ENCODE measurements around the gene SGSH.

Gene SGSH

DNA sequence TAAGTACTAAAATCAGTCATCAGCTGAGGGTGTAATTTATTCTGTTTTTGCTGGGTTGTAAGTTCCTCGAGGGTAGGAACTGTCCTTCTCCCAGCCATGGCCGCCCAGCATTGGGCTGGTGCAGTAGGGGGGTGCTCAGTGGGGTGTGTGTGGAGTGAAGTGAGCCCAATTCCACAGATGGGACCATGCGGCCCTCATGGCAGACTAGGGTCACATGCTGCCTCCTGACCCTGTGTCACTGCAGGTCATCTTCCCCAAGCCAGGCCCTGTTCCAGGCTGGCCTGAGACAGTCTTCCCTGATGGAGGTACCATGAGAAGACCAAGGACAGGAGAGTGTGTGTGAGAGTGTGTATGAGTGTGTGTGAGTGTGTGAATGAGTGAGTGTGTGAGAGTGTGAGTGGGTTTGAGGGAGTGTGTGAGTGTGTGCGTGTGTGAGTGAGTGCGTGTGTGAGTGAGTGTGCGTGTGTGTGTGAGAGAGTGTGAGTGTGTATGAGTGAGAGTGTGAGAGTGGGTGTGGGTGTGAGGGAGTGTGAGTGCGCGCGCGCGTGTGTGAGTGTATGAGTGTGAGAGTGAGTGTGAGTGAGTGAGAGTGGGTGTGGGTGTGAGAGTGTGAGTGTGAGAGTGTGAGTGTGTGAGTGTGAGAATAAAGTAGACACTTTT lies 3.8 kb upstream of the SGSH start:
- DNase-seq, result no peak

DNA sequence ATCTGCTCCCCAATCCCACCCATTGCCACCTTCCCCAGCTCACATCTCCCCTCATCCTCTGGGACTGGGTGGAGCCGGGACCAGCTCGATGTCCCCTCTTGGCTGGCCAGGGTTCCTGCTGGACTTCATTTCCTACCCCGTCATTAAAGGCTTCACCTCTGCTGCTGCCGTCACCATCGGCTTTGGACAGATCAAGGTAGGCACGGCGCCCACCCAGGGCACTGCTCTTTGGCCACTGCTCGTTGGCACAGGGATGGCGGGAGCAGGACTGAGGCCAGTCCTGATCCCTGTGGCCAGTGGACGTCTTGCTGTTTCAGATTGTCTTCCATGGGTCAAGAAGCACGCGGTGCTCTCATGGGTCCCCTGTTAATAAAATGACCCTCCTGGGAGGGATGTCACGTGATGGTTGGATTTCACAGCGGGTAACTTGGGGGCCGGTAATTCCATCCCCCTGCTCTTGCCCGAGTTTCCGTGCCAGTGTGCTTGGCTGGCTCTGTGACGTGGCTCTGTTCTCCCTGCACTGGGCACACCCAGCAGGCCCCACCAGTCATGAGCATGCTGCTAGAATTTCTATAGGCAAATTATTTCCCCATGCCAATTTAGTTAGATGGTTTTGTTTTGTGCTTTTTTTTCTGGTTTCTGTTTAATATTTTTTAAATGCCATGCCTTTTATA lies 3.1 kb upstream of the SGSH start:
- DNase-seq, result no peak

GRCh38 chr17:80222376-80223141 lies 2.4 kb upstream of the SGSH start:
- DNase-seq, result no peak

DNA sequence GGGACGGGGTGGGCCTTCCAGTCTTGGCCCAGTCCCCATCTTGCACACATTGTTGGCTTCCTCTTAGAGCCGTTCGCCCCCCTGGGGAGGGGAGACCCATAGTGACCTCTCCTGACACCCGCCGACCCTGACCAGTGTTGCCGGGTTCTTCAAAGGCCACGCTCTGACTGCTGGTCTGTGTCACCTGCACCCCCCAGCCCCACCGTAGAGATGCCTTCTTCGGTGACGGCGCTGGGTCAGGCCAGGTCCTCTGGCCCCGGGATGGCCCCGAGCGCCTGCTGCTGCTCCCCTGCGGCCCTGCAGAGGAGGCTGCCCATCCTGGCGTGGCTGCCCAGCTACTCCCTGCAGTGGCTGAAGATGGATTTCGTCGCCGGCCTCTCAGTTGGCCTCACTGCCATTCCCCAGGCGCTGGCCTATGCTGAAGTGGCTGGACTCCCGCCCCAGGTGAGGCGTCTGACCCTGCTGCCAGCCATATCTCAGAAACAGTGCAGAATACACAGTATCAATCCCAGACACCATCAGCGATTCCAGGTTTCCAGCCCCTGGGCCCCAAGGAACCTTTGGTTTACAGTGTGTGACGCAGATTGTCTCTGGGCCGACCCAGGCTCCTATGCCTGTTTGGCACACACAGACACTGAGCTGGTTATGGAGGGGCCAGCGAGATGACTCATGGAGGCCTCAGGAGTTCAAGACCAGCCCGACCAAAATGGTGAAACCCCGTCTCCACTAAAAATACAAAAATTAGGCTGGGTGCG lies 1.4 kb upstream of the SGSH start:
- no peak for DNase-seq

DNA sequence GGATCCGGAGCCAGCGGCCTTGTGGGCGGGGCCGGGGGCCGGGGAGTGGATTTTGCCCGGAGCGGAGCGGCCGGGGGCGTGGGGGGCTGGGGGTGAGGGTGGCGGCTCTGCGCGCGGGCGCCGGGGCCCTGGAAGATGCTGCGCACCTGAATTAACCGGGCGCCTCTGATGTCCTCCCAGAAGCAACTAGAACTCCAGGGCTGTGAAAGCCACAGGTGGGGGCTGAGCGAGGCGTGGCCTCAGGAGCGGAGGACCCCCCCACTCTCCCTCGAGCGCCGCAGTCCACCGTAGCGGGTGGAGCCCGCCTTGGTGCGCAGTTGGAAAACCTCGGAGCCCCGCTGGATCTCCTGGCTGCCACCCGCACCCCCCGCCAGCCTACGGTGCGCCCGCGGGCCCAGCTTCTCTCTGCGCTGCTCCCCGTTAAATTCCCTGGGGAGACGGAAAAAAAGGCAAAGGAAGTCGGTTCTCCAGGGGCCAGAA lies 643 bp upstream of the SGSH start:
- DNase-seq, result no peak

DNA sequence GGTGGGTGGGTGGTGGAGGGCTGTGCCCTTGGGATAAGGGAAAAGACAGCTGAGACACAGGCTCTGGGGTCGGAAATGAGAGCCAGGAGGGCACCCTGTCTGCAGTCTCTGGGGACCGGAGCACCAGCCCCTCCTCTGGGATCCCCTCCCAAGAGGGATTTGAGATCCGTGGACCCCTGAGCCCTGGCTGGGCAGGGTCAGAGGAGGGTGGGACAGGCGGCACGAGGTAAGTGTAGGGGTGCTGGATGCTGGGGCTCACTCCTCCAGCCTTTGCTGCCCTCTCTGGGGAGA lies 425 bp downstream of the SGSH start:
- DNase-seq, result no peak

GRCh38 chr17:80219013-80219762 lies 945 bp downstream of the SGSH start:
- peak in 1 of 2 experiments; percentile 34 for DNase-seq

- no peak for DNase-seq
Observed at GRCh38 chr17:80218391-80218790, 1.7 kb downstream of the SGSH start.

DNA sequence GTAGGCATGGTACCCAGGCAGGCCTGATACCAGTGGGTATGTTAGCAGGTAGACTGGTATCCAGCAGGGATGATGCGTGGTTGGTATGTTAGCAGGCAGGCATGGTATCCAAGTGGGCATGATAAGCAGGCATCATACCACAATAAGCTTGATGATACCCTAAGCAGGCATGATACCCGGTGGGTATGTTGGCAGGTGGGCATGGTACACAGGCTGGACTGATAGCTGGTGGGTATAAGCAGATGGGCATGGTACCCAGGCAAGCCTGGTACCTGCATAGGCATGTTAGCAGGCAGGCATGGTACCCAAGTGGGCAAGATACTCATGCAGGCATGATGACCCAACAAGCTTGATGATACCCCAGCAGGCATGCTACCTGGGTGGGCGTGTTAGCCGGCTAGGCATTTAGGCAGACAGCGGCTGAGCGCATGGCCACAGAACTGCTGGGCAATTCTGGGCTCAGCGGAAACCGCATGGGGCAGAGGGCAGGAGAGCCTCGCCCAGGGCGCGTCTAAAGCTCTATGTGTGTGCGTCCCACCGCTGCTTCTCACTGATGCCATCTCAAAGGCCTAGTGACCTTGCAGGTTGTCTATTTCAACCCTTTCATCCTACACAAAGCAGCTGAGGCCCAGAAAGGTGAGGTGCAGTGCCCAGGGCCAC lies 2.3 kb downstream of the SGSH start:
- DNase-seq, result no peak

GRCh38 chr17:80216473-80217456 lies 3.4 kb downstream of the SGSH start:
- DNase-seq, result no peak

DNA sequence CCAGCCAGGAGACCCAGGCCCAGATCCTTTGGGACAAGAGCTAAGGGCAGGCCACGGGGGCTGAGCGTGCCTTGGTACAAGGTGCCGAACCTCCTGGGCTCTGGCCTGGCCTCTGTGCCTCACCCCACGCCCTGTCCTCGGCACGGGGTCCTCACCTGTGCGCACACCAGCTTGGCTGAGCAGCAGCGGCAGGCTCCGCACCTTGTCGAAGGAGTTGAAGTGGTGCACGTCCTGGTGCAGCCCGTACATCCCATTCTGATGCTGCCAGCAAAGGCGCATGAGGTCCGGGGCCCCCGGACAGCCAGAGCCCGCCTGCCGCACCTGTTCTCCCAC lies 5.3 kb downstream of the SGSH start:
- no peak for DNase-seq

- DNase-seq, result no peak
Observed at GRCh38 chr17:80214012-80214877, 5.9 kb downstream of the SGSH start.

- no peak for DNase-seq
Observed at GRCh38 chr17:80213643-80213975, 6.5 kb downstream of the SGSH start.

GRCh38 chr17:80212962-80213642 lies 7.0 kb downstream of the SGSH start:
- DNase-seq, result no peak

- no peak for DNase-seq
Observed at GRCh38 chr17:80212511-80212910, 7.6 kb downstream of the SGSH start.

DNA sequence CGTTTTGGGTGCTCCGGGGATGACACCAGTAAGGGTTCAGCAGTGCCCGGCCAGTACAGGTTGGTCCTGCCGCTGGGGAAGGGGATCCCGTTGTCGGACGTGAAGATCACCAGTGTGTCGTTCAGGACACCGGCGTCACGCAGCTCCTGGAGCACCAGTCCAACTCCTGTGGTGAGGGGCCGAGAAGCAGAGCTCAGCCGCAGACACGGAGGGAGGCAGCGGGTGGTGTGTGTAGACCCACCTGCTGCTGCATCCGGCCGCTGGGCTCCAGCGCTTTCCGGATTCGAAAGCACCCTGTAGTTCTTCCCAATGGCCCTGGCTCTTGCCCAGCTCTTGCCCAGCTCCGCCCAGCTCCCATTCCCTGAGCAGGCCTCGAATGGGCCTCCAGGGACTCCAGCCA lies 8.0 kb downstream of the SGSH start:
- DNase-seq, result no peak

GRCh38 chr17:80210348-80211108 lies 9.6 kb downstream of the SGSH start:
- DNase-seq, result no peak

DNA sequence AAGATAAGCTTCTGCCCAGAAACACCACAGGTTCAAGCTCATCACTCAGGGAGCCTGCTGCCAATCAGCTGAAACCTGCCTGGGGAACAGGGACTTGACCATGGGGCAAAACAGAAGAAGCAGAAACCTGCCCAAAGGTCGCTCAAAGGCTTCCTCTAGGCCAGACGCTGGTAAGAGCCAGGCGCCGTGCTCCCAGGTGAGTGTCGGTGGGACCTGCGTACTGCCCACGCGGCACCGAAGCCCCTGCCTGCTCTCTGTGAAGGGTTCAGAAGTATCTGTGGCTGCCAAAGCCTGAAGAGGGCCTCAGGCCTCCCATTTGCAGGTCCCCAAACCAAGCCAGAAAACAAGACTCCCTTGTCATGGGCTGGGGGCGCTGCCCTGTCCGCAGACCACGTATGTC lies 10.4 kb downstream of the SGSH start:
- DNase-seq, result no peak

DNA sequence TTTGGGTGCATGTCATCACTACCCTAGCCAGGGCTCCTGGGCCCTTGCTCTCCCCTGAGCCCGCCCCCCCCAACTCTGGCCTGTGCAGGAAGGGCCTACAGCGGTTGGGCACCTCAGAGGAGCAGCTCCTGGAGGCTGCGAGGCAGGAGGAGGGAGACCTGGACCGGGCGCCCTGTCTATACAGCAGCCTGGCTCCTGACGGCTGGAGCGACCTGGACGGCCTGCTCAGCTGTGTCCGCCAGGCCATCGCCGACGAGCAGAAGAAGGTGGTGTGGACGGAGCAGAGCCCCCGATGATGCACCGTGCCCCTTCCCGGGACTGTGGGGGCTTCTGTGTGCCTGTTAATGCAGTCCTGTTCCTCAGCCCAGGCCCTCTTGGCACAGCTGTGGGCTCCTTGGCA lies 12.1 kb downstream of the SGSH start:
- DNase-seq, result no peak

Data from SW 1271 (cell line).